Omental fat pad (tissue), 4 donors: ENCODE data around the gene MESP1. TPM values are rescaled to one million over a fixed set of nuclear protein-coding genes. Genes with fewer than 3 reads are reported as not detected.
A peak's percentile ranks its signal among the peaks of the same experiment; 100 is the strongest.

ENCODE experiments used
- ATAC-seq: fragments of 150-250 bp; one replicate; pipeline ENCODE4 v1.9.1; 2016; ENCODE audit warnings: mild to moderate bottlenecking, moderate library complexity; ENCODE audit not compliant: low FRiP score
- DNase-seq: peaks from one replicate; pipeline ENCODE4 v3.0.0-alpha.2; 2019; ENCODE audit warnings: low spot score
- total RNA-seq, 4 donors: library from RNA; depleted of rRNA; stranded (reverse); fragments of >200 nt; gene quantifications; one replicate each; pipeline ENCODE4 v1.1.0, GENCODE V29; 2016
- TF ChIP-seq, protein P1 (sequence below), 3 donors: fragments of 450-650 bp; IDR thresholded peaks; one replicate each; pipeline ENCODE4 v1.5.1; 2016 to 2017; ENCODE audit warnings: antibody characterized with exemption in 3 of 3, mild to moderate bottlenecking in 3 of 3, moderate library complexity in 2 of 3

Gene MESP1, protein sequence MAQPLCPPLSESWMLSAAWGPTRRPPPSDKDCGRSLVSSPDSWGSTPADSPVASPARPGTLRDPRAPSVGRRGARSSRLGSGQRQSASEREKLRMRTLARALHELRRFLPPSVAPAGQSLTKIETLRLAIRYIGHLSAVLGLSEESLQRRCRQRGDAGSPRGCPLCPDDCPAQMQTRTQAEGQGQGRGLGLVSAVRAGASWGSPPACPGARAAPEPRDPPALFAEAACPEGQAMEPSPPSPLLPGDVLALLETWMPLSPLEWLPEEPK
- 10 to 100 TPM in 1 of 4 donors, 1 to 10 TPM in 3; 4.0 to 16.2 (median 6.5) TPM for total RNA-seq

DNA sequence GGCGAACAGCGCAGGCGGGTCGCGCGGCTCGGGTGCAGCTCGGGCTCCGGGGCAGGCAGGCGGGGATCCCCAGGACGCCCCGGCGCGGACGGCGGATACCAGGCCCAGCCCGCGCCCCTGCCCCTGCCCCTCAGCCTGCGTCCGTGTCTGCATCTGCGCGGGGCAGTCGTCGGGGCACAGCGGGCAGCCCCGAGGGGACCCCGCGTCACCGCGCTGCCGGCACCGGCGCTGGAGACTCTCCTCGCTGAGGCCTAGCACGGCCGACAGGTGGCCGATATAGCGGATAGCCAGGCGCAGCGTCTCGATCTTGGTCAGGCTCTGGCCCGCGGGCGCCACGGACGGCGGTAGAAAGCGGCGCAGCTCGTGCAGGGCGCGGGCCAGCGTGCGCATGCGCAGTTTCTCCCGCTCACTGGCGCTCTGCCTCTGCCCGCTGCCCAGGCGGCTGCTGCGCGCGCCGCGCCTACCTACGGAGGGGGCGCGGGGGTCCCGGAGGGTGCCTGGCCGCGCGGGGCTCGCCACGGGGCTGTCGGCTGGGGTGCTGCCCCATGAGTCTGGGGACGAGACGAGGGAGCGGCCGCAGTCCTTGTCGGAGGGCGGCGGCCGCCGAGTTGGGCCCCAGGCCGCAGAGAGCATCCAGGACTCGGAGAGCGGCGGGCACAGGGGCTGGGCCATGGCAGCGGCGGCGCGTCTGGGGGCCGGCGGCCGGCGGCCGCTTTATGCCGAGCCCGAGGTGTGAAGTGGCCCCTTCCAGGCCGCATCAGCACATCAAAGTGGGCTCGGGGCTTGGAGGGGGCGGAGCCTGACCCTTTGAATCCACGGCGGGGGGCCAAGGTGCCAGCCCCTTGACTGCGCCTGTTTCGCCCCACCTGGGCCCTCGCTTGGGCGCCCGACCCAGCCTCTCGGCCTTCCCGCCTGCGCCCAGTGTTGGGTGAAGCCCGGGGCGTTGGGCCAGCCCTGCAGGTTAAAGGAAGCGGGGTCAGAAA lies at the start of gene MESP1:
TSS of gene MESP1 (minus strand) at position 690 of the 983 bp plus-strand sequence. CDS start at position 672, 18 bp downstream.
- DNase-seq (peak; percentile 72), ATAC-seq (peak; percentile 94)
- TF ChIP-seq, protein P1, sequence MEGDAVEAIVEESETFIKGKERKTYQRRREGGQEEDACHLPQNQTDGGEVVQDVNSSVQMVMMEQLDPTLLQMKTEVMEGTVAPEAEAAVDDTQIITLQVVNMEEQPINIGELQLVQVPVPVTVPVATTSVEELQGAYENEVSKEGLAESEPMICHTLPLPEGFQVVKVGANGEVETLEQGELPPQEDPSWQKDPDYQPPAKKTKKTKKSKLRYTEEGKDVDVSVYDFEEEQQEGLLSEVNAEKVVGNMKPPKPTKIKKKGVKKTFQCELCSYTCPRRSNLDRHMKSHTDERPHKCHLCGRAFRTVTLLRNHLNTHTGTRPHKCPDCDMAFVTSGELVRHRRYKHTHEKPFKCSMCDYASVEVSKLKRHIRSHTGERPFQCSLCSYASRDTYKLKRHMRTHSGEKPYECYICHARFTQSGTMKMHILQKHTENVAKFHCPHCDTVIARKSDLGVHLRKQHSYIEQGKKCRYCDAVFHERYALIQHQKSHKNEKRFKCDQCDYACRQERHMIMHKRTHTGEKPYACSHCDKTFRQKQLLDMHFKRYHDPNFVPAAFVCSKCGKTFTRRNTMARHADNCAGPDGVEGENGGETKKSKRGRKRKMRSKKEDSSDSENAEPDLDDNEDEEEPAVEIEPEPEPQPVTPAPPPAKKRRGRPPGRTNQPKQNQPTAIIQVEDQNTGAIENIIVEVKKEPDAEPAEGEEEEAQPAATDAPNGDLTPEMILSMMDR (IDR thresholded peaks at IDR 0.05): peak in 1 of 3 donors; percentile 51

DNA sequence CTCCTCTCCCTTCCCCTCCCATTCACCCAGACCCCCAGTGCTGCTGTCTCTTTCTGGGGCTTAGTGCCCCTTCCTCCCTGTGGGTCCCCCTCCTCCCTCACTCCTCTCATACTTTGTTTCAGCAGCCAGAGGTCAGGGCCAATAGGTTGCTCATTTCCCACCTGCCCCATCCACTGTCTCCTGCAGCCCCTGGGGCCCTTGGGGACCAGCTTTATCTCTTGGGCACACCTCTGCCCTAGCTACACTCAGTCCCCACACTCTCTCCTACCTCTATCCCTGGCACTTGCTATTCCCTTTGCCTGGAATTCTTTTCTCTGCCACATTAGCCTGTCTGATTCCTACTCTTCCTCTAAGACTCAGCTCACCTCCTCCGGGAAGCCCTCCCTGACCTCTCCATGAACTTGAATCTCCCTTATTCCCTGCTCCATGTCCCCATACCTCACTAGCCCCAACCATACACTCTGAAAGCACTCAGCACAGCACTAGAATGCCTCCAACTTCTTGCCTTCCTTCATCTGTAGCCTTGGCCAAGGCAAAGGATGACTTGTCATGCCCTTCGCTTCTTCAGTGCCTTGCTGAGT lies 49.0 kb upstream of the MESP1 start:
- no peak for DNase-seq
- TF ChIP-seq, protein P1 (IDR thresholded peaks at IDR 0.05): no peak
- no peak for ATAC-seq

DNA sequence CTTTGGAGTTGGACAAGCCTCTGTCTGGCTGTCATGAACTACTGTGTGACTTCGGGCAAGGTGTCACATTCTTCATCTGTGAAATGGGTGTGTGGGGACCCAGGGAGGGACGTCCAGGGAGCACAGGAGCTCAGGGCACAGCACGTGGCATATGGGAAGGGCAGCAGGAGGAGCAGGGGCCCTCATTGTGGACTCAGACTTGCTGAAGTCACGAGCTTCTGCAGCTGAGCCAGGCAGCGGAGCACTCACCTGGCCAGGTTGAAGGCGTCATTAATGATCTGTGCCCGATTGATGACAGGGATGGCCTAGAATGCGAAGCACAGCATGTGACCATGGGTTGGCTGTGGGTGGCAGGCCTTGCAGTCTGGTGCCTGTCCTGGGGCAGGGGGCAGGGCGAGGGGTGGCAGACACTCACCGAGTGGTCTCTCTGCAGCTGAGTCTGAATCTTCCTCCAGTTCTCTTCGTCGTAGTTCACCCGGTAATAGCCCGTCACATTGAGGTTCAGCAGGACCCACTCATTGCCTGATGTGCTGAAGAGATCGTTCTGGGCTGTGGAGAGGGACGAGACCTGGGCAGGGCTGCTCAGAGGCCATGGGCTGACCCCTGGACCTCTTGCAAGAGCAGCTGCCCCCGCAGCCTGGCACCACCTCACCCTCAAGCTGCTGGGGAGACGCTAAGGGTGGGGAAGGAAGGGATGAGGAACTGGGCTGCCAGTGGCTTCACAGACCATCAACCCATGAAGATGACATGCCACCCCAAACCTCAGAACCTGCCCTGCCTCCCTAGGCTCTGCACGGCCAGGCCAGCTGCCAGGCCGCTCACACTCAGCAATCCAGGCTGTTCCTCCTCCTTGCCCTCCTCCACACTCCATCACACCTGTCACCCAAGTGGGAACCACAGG lies 48.2 kb upstream of the MESP1 start:
- DNase-seq: no peak
- TF ChIP-seq, protein P1 (IDR thresholded peaks at IDR 0.05): no peak
- no peak for ATAC-seq

DNA sequence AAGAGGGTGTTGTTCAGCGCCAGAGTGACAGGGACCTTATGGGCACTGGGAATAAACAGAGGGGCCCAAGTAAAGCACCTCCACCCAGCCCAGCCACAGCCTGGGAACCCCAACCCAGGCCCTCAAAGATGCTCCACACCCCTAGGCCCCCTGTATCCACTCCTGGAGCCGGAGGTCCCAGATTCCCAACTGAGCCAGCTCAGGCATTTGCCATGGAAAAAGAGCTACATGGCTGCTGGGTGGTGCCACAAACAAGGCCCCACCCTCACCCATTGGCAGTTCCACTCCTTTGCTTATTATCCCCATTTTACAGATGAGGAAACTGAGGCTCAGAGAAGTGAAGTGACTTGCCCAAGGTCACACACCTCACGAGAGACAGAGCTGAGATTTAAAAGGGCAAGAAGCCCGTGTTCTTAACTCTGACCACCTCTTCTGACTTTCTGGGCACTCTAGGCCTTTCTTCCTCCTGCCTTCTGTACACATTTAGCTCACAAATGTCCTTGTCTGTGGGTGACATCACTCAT lies 46.7 kb upstream of the MESP1 start:
- TF ChIP-seq, protein P1 (IDR thresholded peaks at IDR 0.05): no peak
- no peak for ATAC-seq
- no peak for DNase-seq

DNA sequence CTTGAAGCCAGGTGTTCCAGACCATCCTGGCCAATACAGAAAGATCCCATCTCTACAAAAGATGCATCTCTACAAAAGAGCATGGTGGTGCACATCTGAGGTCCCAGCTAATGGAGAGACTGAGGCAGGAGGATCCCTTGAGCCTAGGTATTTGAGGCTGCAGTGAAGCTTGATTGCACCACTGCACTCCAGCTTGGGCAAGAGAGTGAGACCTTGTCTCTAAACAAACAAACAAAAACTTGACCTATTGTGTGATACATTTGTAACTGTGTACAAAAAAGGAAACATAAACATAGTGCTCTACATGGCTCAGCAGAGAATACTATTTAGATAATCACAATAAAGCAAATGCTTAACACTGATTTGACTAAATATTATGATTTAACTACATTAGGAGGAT lies 44.9 kb upstream of the MESP1 start:
- DNase-seq (no peak), ATAC-seq (no peak)
- TF ChIP-seq, protein P1 (IDR thresholded peaks at IDR 0.05): no peak
